ENCODE data around the gene FOXO3. TPM values are rescaled to one million over a fixed set of nuclear protein-coding genes. Genes with fewer than 3 reads are reported as not detected.

FOXO3 gene
- total and polyA plus RNA-seq, 9 donors: 33.4 to 94.8 (median 70.0) TPM

- no peak overlapping the region for H3K4me3 ChIP-seq
- intact Hi-C loops (cut with DNase I): no loop called here
- 39 to 51% (median 44%) methylated on average over 2 of the region's 2 CpGs for WGBS, 3 donors
- H3K4me1 ChIP-seq (ENCODE audit: insufficient read depth): peaks cover 28% of the 10 kb centered on the region
- TF ChIP-seq CTCF (IDR thresholded peaks at IDR 0.05): no peak
- no peak for TF ChIP-seq EP300 (IDR thresholded peaks at IDR 0.05)
- TF ChIP-seq POLR2A (IDR thresholded peaks at IDR 0.05): no peak
- no peak for DNase-seq
- no peaks in the 10 kb centered on the region for H3K9me3 ChIP-seq
- no peak overlapping the region for H3K27ac ChIP-seq
- H3K27me3 ChIP-seq: no peaks in the 10 kb centered on the region
- no peaks in the 10 kb centered on the region for H3K36me3 ChIP-seq
Observed at GRCh38 chr6:108671175-108671574, 110.5 kb downstream of the FOXO3 start.

- WGBS, 3 donors: 79 to 87% (median 83%) methylated on average over 4 of the region's 4 CpGs
- TF ChIP-seq EP300 (IDR thresholded peaks at IDR 0.05) (no peak), POLR2A (IDR thresholded peaks at IDR 0.05) (no peak), CTCF (IDR thresholded peaks at IDR 0.05) (no peak)
- Histone ChIP-seq H3K27me3 (no peaks in the 10 kb centered on the region), H3K9me3 (no peaks in the 10 kb centered on the region), H3K27ac (no peak overlapping the region), H3K36me3 (no peaks in the 10 kb centered on the region), H3K4me3 (no peak overlapping the region), H3K4me1 (ENCODE audit: insufficient read depth) (peaks cover 31% of the 10 kb centered on the region)
- DNase-seq: no peak
- intact Hi-C loops (cut with DNase I): no loop called here
Observed at GRCh38 chr6:108671790-108672189, 111.1 kb downstream of the FOXO3 start.

GRCh38 chr6:108672641-108673040 is 111.9 kb downstream of the FOXO3 start:
- Histone ChIP-seq H3K4me3 (no peak overlapping the region), H3K27me3 (no peaks in the 10 kb centered on the region), H3K27ac (no peak overlapping the region), H3K9me3 (no peaks in the 10 kb centered on the region), H3K4me1 (ENCODE audit: insufficient read depth) (peaks cover 39% of the 10 kb centered on the region), H3K36me3 (no peaks in the 10 kb centered on the region)
- WGBS, 3 donors: 84 to 91% (median 89%) methylated on average over 3 of the region's 3 CpGs
- intact Hi-C loops (cut with DNase I): no loop called here
- no peak for TF ChIP-seq EP300 (IDR thresholded peaks at IDR 0.05)
- no peak for TF ChIP-seq POLR2A (IDR thresholded peaks at IDR 0.05)
- no peak for TF ChIP-seq CTCF (IDR thresholded peaks at IDR 0.05)
- no peak for DNase-seq

- intact Hi-C loops (cut with DNase I): no loop called here
- 91 to 96% (median 93%) methylated on average over 6 of the region's 6 CpGs for WGBS, 3 donors
- TF ChIP-seq POLR2A (IDR thresholded peaks at IDR 0.05) (no peak), EP300 (IDR thresholded peaks at IDR 0.05) (no peak), CTCF (IDR thresholded peaks at IDR 0.05) (no peak)
- Histone ChIP-seq H3K9me3 (no peaks in the 10 kb centered on the region), H3K4me1 (ENCODE audit: insufficient read depth) (peaks cover 34% of the 10 kb centered on the region), H3K27ac (no peak overlapping the region), H3K36me3 (no peaks in the 10 kb centered on the region), H3K4me3 (no peak overlapping the region), H3K27me3 (no peaks in the 10 kb centered on the region)
- no peak for DNase-seq
Observed at GRCh38 chr6:108673153-108673552, 112.4 kb downstream of the FOXO3 start.
